Peyer's patch (tissue), 4 donors: ENCODE measurements around the gene COL23A1.

Experiments
- CTCF ChIP-seq, 6 experiments: fragments of 450-650 bp in 4 of 6; fragments of 200-600 bp in 2 of 6; sonication (generic) in 1 of 6; IDR thresholded peaks; one replicate each; pipeline ENCODE4 v1.5.1; 2017 to 2019; ENCODE audit warnings: antibody characterized with exemption in 6 of 6, mild to moderate bottlenecking in 3 of 6, moderate library complexity in 1 of 6
- POLR2A ChIP-seq, 2 donors: fragments of 450-650 bp; IDR thresholded peaks; one replicate each; pipeline ENCODE4 v1.5.1; 2017; ENCODE audit warnings: antibody characterized with exemption in 2 of 2, mild to moderate bottlenecking in 2 of 2, moderate library complexity in 2 of 2

GRCh38 chr5:178336889-178337288, 253.3 kb downstream of the COL23A1 start:
- TF ChIP-seq CTCF (IDR thresholded peaks at IDR 0.05) (no peak), POLR2A (IDR thresholded peaks at IDR 0.05) (no peak)
